ENCODE measurements around the gene DPAGT1.

DNA sequence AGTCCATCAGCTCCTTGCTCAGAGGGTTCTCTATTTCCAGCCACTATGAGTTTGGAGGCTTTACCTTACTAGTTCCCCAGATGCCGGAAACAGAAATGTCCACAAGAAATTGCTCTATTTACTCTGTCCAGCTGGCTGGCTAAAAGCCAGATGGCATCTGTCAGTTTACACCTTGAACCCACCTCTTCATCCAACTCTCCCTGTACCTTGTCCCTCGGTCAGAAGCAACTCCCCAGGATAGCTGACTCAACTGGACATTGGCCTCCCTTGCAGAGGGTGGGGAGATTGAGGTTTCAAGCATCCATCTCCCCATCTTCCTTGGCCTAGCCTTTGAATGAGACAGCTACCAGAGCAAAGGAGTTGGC lies 7.2 kb upstream of the DPAGT1 start:
- TF ChIP-seq, protein P1, sequence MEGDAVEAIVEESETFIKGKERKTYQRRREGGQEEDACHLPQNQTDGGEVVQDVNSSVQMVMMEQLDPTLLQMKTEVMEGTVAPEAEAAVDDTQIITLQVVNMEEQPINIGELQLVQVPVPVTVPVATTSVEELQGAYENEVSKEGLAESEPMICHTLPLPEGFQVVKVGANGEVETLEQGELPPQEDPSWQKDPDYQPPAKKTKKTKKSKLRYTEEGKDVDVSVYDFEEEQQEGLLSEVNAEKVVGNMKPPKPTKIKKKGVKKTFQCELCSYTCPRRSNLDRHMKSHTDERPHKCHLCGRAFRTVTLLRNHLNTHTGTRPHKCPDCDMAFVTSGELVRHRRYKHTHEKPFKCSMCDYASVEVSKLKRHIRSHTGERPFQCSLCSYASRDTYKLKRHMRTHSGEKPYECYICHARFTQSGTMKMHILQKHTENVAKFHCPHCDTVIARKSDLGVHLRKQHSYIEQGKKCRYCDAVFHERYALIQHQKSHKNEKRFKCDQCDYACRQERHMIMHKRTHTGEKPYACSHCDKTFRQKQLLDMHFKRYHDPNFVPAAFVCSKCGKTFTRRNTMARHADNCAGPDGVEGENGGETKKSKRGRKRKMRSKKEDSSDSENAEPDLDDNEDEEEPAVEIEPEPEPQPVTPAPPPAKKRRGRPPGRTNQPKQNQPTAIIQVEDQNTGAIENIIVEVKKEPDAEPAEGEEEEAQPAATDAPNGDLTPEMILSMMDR (IDR thresholded peaks at IDR 0.05; ENCODE audit: control extremely low read depth in 1 of 3, insufficient read depth in 1 of 3, low read depth in 1 of 3, low read length in 3 of 3) = no peak
- no peak for TF ChIP-seq NRF1 (IDR thresholded peaks at IDR 0.05; ENCODE audit: low read depth, low read length)
- TF ChIP-seq JUND (IDR thresholded peaks at IDR 0.05; ENCODE audit: low read length) = no peak
- TF ChIP-seq, protein P2, sequence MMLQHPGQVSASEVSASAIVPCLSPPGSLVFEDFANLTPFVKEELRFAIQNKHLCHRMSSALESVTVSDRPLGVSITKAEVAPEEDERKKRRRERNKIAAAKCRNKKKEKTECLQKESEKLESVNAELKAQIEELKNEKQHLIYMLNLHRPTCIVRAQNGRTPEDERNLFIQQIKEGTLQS (IDR thresholded peaks at IDR 0.05; ENCODE audit: insufficient read depth, low read depth, low read length) = no peak
- TF ChIP-seq CBX8 (IDR thresholded peaks at IDR 0.05; ENCODE audit: borderline replicate concordance, low read depth, low read length) = no peak
- TF ChIP-seq EP300 (IDR thresholded peaks at IDR 0.05; ENCODE audit: borderline replicate concordance in 1 of 2, low read depth in 2 of 2, low read length in 2 of 2) = no peak
- TF ChIP-seq CREB1 (IDR thresholded peaks at IDR 0.05) = no peak
- no peak for TF ChIP-seq TAF1 (IDR thresholded peaks at IDR 0.05; ENCODE audit: low read depth, low read length)
